Liver (tissue), 3 donors: ENCODE results near the gene SGIP1.

Source experiments
- CTCF ChIP-seq: fragments of 150-350 bp; IDR thresholded peaks from 2 replicates; pipeline ENCODE4 v1.5.1; 2017; ENCODE audit warnings: improper control_type of control experiment, low read depth, low read length; ENCODE audit not compliant: missing input control
- JUND ChIP-seq, 2 donors: IDR thresholded peaks; 2 replicates each; pipeline ENCODE4 v1.6.1; 2016; ENCODE audit warnings: antibody characterized with exemption in 2 of 2
- MAX ChIP-seq: IDR thresholded peaks from 2 replicates; pipeline ENCODE4 v1.6.1; 2016; ENCODE audit warnings: antibody characterized with exemption
- NR2F2 ChIP-seq: IDR thresholded peaks from 2 replicates; pipeline ENCODE4 v1.6.1; 2016; ENCODE audit warnings: antibody characterized with exemption
- REST ChIP-seq: IDR thresholded peaks from 2 replicates; pipeline ENCODE4 v1.6.1; 2016; ENCODE audit warnings: antibody characterized with exemption, mild to moderate bottlenecking
- SP1 ChIP-seq: IDR thresholded peaks from 2 replicates; pipeline ENCODE4 v1.6.1; 2018; ENCODE audit warnings: antibody characterized with exemption, mild to moderate bottlenecking
- TAF1 ChIP-seq: conservative IDR thresholded peaks from 2 replicates; pipeline ENCODE4 v1.6.1; 2016; ENCODE audit warnings: antibody characterized with exemption, mild to moderate bottlenecking
- ZBTB33 ChIP-seq: IDR thresholded peaks from 2 replicates; pipeline ENCODE4 v1.6.1; 2016; ENCODE audit warnings: antibody characterized with exemption
- donor health status: healthy.
- donor health status: healthy.

- TF ChIP-seq NR2F2 (no peak), CTCF (no peak), JUND (IDR thresholded peaks at IDR 0.05) (no peak), REST (no peak), TAF1 (no peak), SP1 (no peak), MAX (no peak), ZBTB33 (no peak)
Observed at GRCh38 chr1:66628926-66629325, 95.0 kb downstream of the SGIP1 start.
